ENCODE measurements around the gene GRIK5.
A peak's percentile ranks its signal among the peaks of the same experiment; 100 is the strongest.

Gene GRIK5

GRCh38 chr19:42028304-42029216, 41.4 kb downstream of the GRIK5 start:
- DNase-seq (ENCODE audit: extremely low read depth, insufficient read length): no peak
- TF ChIP-seq, protein P1, sequence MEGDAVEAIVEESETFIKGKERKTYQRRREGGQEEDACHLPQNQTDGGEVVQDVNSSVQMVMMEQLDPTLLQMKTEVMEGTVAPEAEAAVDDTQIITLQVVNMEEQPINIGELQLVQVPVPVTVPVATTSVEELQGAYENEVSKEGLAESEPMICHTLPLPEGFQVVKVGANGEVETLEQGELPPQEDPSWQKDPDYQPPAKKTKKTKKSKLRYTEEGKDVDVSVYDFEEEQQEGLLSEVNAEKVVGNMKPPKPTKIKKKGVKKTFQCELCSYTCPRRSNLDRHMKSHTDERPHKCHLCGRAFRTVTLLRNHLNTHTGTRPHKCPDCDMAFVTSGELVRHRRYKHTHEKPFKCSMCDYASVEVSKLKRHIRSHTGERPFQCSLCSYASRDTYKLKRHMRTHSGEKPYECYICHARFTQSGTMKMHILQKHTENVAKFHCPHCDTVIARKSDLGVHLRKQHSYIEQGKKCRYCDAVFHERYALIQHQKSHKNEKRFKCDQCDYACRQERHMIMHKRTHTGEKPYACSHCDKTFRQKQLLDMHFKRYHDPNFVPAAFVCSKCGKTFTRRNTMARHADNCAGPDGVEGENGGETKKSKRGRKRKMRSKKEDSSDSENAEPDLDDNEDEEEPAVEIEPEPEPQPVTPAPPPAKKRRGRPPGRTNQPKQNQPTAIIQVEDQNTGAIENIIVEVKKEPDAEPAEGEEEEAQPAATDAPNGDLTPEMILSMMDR (IDR thresholded peaks at IDR 0.05; ENCODE audit: insufficient read depth, low read length, poor library complexity, severe bottlenecking): peak; percentile 76
- H3K4me3 ChIP-seq (replicated peaks; ENCODE audit: low read depth, low read length): no peak overlapping the region
- no peaks in the 10 kb centered on the region for H3K36me3 ChIP-seq (ENCODE audit: control insufficient read depth, insufficient read depth, low read length)
- no peaks in the 10 kb centered on the region; the same call in none of the 2 replicates for H3K27me3 ChIP-seq (replicated peaks; ENCODE audit: control insufficient read depth, insufficient read depth, low read length)

- TF ChIP-seq, protein P1 (IDR thresholded peaks at IDR 0.05; ENCODE audit: insufficient read depth, low read length, poor library complexity, severe bottlenecking): no peak
- DNase-seq (ENCODE audit: extremely low read depth, insufficient read length): no peak
- Histone ChIP-seq H3K4me3 (replicated peaks; ENCODE audit: low read depth, low read length) (no peak overlapping the region), H3K36me3 (ENCODE audit: control insufficient read depth, insufficient read depth, low read length) (no peaks in the 10 kb centered on the region), H3K27me3 (replicated peaks; ENCODE audit: control insufficient read depth, insufficient read depth, low read length) (no peaks in the 10 kb centered on the region; the same call in none of the 2 replicates)
These were observed 45.3 kb downstream of the GRIK5 start for GRCh38 chr19:42024622-42025111.

GRCh38 chr19:42023943-42024260, 46.1 kb downstream of the GRIK5 start:
- DNase-seq (ENCODE audit: extremely low read depth, insufficient read length): no peak
- TF ChIP-seq, protein P1 (IDR thresholded peaks at IDR 0.05; ENCODE audit: insufficient read depth, low read length, poor library complexity, severe bottlenecking): no peak
- H3K4me3 ChIP-seq (replicated peaks; ENCODE audit: low read depth, low read length): no peak overlapping the region
- H3K27me3 ChIP-seq (replicated peaks; ENCODE audit: control insufficient read depth, insufficient read depth, low read length): no peaks in the 10 kb centered on the region; the same call in none of the 2 replicates
- no peaks in the 10 kb centered on the region for H3K36me3 ChIP-seq (ENCODE audit: control insufficient read depth, insufficient read depth, low read length)

GRCh38 chr19:42023121-42023942, 46.7 kb downstream of the GRIK5 start:
- TF ChIP-seq, protein P1 (IDR thresholded peaks at IDR 0.05; ENCODE audit: insufficient read depth, low read length, poor library complexity, severe bottlenecking): peak; percentile 83
- Histone ChIP-seq H3K4me3 (replicated peaks; ENCODE audit: low read depth, low read length) (no peak overlapping the region), H3K27me3 (replicated peaks; ENCODE audit: control insufficient read depth, insufficient read depth, low read length) (no peaks in the 10 kb centered on the region; the same call in none of the 2 replicates), H3K36me3 (ENCODE audit: control insufficient read depth, insufficient read depth, low read length) (no peaks in the 10 kb centered on the region)
- DNase-seq (ENCODE audit: extremely low read depth, insufficient read length): peak; percentile 30

GRCh38 chr19:42022616-42023015, 47.4 kb downstream of the GRIK5 start:
- TF ChIP-seq, protein P1 (IDR thresholded peaks at IDR 0.05; ENCODE audit: insufficient read depth, low read length, poor library complexity, severe bottlenecking): no peak
- no peak overlapping the region for H3K4me3 ChIP-seq (replicated peaks; ENCODE audit: low read depth, low read length)
- H3K36me3 ChIP-seq (ENCODE audit: control insufficient read depth, insufficient read depth, low read length): no peaks in the 10 kb centered on the region
- H3K27me3 ChIP-seq (replicated peaks; ENCODE audit: control insufficient read depth, insufficient read depth, low read length): no peaks in the 10 kb centered on the region; the same call in none of the 2 replicates
- no peak for DNase-seq (ENCODE audit: extremely low read depth, insufficient read length)

All from GM06990 (cell line).